Liver (tissue), 9 donors: Measurements from ENCODE around the gene CACNA1C. TPM values are rescaled to one million over a fixed set of nuclear protein-coding genes. Genes with fewer than 3 reads are reported as not detected.

Experiments used
- DNase-seq: peaks from one replicate; pipeline ENCODE4 v3.0.0-alpha.2; 2017; ENCODE audit warnings: low spot score
- H3K27ac ChIP-seq, 2 donors: one replicate each; pipeline ENCODE4 v1.7.0; 2013; ENCODE audit warnings: inconsistent platforms in 2 of 2, low read length in 2 of 2, control low read depth in 1 of 2, low read depth in 1 of 2, mild to moderate bottlenecking in 1 of 2
- H3K27me3 ChIP-seq, 4 donors: one replicate each; pipeline versions ENCODE4 v1.6.1 to v1.7.0; 2013; ENCODE audit warnings: low read length in 3 of 4, inconsistent platforms in 1 of 4, mild to moderate bottlenecking in 1 of 4, moderate library complexity in 1 of 4; ENCODE audit not compliant: control insufficient read depth in 4 of 4, insufficient read depth in 4 of 4
- H3K36me3 ChIP-seq, 4 donors: one replicate each; pipeline versions ENCODE4 v1.6.1 to v1.7.0; 2013; ENCODE audit warnings: low read length in 3 of 4, mild to moderate bottlenecking in 3 of 4, low read depth in 1 of 4, moderate library complexity in 1 of 4; ENCODE audit not compliant: control insufficient read depth in 4 of 4, insufficient read depth in 3 of 4
- H3K4me1 ChIP-seq, 4 donors: one replicate each; pipeline versions ENCODE4 v1.6.1 to v1.7.0; 2013; ENCODE audit warnings: low read length in 3 of 4, mild to moderate bottlenecking in 3 of 4, moderate library complexity in 1 of 4; ENCODE audit not compliant: control insufficient read depth in 4 of 4, insufficient read depth in 4 of 4
- H3K4me3 ChIP-seq, 3 donors: one replicate each; pipeline versions ENCODE4 v1.6.1 to v1.7.0; 2013; ENCODE audit warnings: low read length in 3 of 3, control low read depth in 1 of 3, low read depth in 1 of 3, mild to moderate bottlenecking in 1 of 3
- H3K9ac ChIP-seq, 2 donors: one replicate each; pipeline ENCODE4 v1.7.0; 2013; ENCODE audit warnings: low read length in 2 of 2, mild to moderate bottlenecking in 2 of 2, moderate library complexity in 2 of 2, control low read depth in 1 of 2, low read depth in 1 of 2
- H3K9me3 ChIP-seq, 4 donors: one replicate each; pipeline versions ENCODE4 v1.6.1 to v1.7.0; 2013; ENCODE audit warnings: low read length in 3 of 4; ENCODE audit not compliant: control insufficient read depth in 4 of 4
- ATF3 ChIP-seq: IDR thresholded peaks from 2 replicates; pipeline ENCODE4 v1.6.1; 2016; ENCODE audit warnings: antibody characterized with exemption
- CTCF ChIP-seq: fragments of 150-350 bp; IDR thresholded peaks from 2 replicates; pipeline ENCODE4 v1.5.1; 2017; ENCODE audit warnings: improper control_type of control experiment, low read depth, low read length; ENCODE audit not compliant: missing input control
- EGR1 ChIP-seq, 2 donors: IDR thresholded peaks; 2 replicates each; pipeline ENCODE4 v1.6.1; 2016 to 2018; ENCODE audit warnings: antibody characterized with exemption in 2 of 2, low read depth in 2 of 2
- FOXA1 ChIP-seq: IDR thresholded peaks from 2 replicates; pipeline ENCODE4 v1.6.1; 2016; ENCODE audit warnings: antibody characterized with exemption
- FOXA2 ChIP-seq: IDR thresholded peaks from 2 replicates; pipeline ENCODE4 v1.6.1; 2016; ENCODE audit warnings: antibody characterized with exemption
- GABPA ChIP-seq, 2 donors: IDR thresholded peaks in 1 of 2; conservative IDR thresholded peaks in 1 of 2; 2 replicates each; pipeline ENCODE4 v1.6.1; 2016; ENCODE audit warnings: antibody characterized with exemption in 2 of 2, mild to moderate bottlenecking in 1 of 2, moderate library complexity in 1 of 2
- HNF4A ChIP-seq, 2 donors: conservative IDR thresholded peaks; 2 replicates each; pipeline ENCODE4 v1.6.1; 2016; ENCODE audit warnings: antibody characterized with exemption in 2 of 2, mild to moderate bottlenecking in 2 of 2
- HNF4G ChIP-seq: IDR thresholded peaks from 2 replicates; pipeline ENCODE4 v1.6.1; 2016; ENCODE audit warnings: antibody characterized with exemption
- JUND ChIP-seq, 2 donors: IDR thresholded peaks; 2 replicates each; pipeline ENCODE4 v1.6.1; 2016; ENCODE audit warnings: antibody characterized with exemption in 2 of 2
- MAX ChIP-seq: IDR thresholded peaks from 2 replicates; pipeline ENCODE4 v1.6.1; 2016; ENCODE audit warnings: antibody characterized with exemption
- NR2F2 ChIP-seq: IDR thresholded peaks from 2 replicates; pipeline ENCODE4 v1.6.1; 2016; ENCODE audit warnings: antibody characterized with exemption
- RAD21 ChIP-seq, 2 donors: IDR thresholded peaks; 2 replicates each; pipeline ENCODE4 v1.6.1; 2016; ENCODE audit warnings: antibody characterized with exemption in 2 of 2, mild to moderate bottlenecking in 2 of 2
- RXRA ChIP-seq, 2 donors: IDR thresholded peaks; 2 replicates each; pipeline ENCODE4 v1.6.1; 2017 to 2018; ENCODE audit warnings: antibody characterized with exemption in 2 of 2, mild to moderate bottlenecking in 1 of 2
- SP1 ChIP-seq: IDR thresholded peaks from 2 replicates; pipeline ENCODE4 v1.6.1; 2018; ENCODE audit warnings: antibody characterized with exemption, mild to moderate bottlenecking
- TAF1 ChIP-seq: conservative IDR thresholded peaks from 2 replicates; pipeline ENCODE4 v1.6.1; 2016; ENCODE audit warnings: antibody characterized with exemption, mild to moderate bottlenecking
- YY1 ChIP-seq: IDR thresholded peaks from 2 replicates; pipeline ENCODE4 v1.6.1; 2016; ENCODE audit warnings: antibody characterized with exemption, mild to moderate bottlenecking
- WGBS: extraction: QIAGEN DNeasy Blood & Tissue Kit; methylation state at CpG from one replicate; pipeline ENCODE4 v1.1.7; 2013; 5-methylcytosine and 5-hydroxymethylcytosine counted together
- polyA plus RNA-seq, 2 donors: library from polyadenylated mRNA; stranded (reverse) in 1 of 2; unstranded in 1 of 2; fragments of 200-250 nt in 1 of 2; fragments of >200 nt in 1 of 2; fragmentation: Nextera tagmentation in 1 of 2; extraction: Ambion mirVana in 1 of 2; gene quantifications; one replicate each; pipeline versions ENCODE4 v1.2.1 to v1.2.3, GENCODE V29; 2013 to 2015
- total RNA-seq, 2 donors: library from RNA; depleted of rRNA; stranded (reverse); fragments of >200 nt; gene quantifications; one replicate each; pipeline ENCODE4 v1.2.3, GENCODE V29; 2014
- TF ChIP-seq, protein P1 (sequence below): IDR thresholded peaks from 2 replicates; pipeline ENCODE4 v1.6.1; 2016; ENCODE audit warnings: antibody characterized with exemption
- TF ChIP-seq, protein P2 (sequence below): IDR thresholded peaks from 2 replicates; pipeline ENCODE4 v1.6.1; 2016; ENCODE audit warnings: antibody characterized with exemption, mild to moderate bottlenecking
- donor health status: healthy.
- donor health status: healthy.
- donor health status: healthy.
- donor health status: healthy.
- donor health status: healthy.

Gene CACNA1C
- total and polyA plus RNA-seq, 4 donors, result 0.23 to 1.9 (median 0.41) TPM

DNA sequence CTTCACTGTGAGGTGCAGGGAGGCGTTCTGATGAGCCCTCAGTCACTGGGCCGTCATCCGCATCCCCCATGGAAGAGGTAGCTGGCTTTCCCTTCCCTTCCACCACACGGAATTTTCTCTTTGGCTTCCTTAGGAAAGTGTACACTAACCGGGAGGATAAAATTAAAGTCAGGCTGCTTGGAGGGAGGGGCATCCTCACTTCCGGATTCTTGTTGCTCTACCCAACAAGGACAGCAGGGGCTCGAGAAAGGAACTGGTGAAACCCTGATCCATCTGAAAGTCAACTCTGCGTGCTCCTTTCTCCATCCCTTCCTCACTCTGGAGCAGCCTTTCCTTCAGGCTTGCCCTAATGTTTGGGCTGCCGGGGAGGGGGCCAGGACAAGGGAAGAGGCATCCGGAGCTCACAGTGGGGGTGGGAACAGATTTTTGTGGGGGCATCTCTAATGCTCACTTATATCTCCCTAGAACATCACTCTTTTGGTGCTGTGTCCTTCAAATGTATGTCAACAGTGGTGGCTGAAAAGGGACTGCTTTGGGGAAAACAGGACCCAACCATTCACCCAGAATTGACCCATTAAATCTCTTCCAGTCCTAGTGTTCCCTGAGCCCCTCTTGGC lies 640.6 kb downstream of the CACNA1C start:
- H3K4me1 ChIP-seq, result peaks cover 5 to 16% (median 6%) of the 10 kb centered on the region in 4 donors
- no peak overlapping the region for H3K9ac ChIP-seq
- no peak overlapping the region for H3K4me3 ChIP-seq
- H3K9me3 ChIP-seq, result no peaks in the 10 kb centered on the region
- 36% methylated on average over 10 of the region's 10 CpGs for WGBS
- H3K36me3 ChIP-seq, result no peaks in the 10 kb centered on the region
- DNase-seq, result peak; percentile 33
- H3K27me3 ChIP-seq, result peaks cover 0 to 15% (median 0%) of the 10 kb centered on the region in 4 donors
- TF ChIP-seq GABPA (IDR thresholded peaks at IDR 0.05 in 1 of 2, conservative IDR thresholded peaks at IDR 0.05 in 1 of 2) (no peak), TAF1 (no peak), SP1 (no peak), HNF4A (conservative IDR thresholded peaks at IDR 0.05) (no peak), ATF3 (no peak), YY1 (no peak), CTCF (no peak), FOXA2 (no peak), NR2F2 (no peak), FOXA1 (no peak), MAX (no peak), JUND (IDR thresholded peaks at IDR 0.05) (no peak), EGR1 (IDR thresholded peaks at IDR 0.05; ENCODE audit: low read depth in 2 of 2) (no peak), RAD21 (IDR thresholded peaks at IDR 0.05) (no peak)
- TF ChIP-seq, protein P1, sequence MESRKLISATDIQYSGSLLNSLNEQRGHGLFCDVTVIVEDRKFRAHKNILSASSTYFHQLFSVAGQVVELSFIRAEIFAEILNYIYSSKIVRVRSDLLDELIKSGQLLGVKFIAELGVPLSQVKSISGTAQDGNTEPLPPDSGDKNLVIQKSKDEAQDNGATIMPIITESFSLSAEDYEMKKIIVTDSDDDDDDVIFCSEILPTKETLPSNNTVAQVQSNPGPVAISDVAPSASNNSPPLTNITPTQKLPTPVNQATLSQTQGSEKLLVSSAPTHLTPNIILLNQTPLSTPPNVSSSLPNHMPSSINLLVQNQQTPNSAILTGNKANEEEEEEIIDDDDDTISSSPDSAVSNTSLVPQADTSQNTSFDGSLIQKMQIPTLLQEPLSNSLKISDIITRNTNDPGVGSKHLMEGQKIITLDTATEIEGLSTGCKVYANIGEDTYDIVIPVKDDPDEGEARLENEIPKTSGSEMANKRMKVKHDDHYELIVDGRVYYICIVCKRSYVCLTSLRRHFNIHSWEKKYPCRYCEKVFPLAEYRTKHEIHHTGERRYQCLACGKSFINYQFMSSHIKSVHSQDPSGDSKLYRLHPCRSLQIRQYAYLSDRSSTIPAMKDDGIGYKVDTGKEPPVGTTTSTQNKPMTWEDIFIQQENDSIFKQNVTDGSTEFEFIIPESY, result no peak
- H3K27ac ChIP-seq, result no peak overlapping the region

- Histone ChIP-seq H3K9me3 (no peaks in the 10 kb centered on the region), H3K27me3 (peaks cover 0 to 15% (median 0%) of the 10 kb centered on the region in 4 donors), H3K27ac (no peak overlapping the region), H3K4me3 (no peak overlapping the region), H3K4me1 (peaks cover 5 to 16% (median 6%) of the 10 kb centered on the region in 4 donors), H3K36me3 (no peaks in the 10 kb centered on the region), H3K9ac (no peak overlapping the region)
- DNase-seq, result no peak
- WGBS, result 87% methylated on average over 3 of the region's 3 CpGs
- no peak for TF ChIP-seq JUND (IDR thresholded peaks at IDR 0.05)
- no peak for TF ChIP-seq SP1
- no peak for TF ChIP-seq ATF3
- TF ChIP-seq MAX, result no peak
- TF ChIP-seq FOXA2, result no peak
- TF ChIP-seq YY1, result no peak
- no peak for TF ChIP-seq FOXA1
- TF ChIP-seq EGR1 (IDR thresholded peaks at IDR 0.05; ENCODE audit: low read depth in 2 of 2), result no peak
- no peak for TF ChIP-seq GABPA (IDR thresholded peaks at IDR 0.05 in 1 of 2, conservative IDR thresholded peaks at IDR 0.05 in 1 of 2)
- no peak for TF ChIP-seq TAF1
- TF ChIP-seq NR2F2, result no peak
- TF ChIP-seq HNF4G, result no peak
- TF ChIP-seq RAD21 (IDR thresholded peaks at IDR 0.05), result no peak
- TF ChIP-seq, protein P2, sequence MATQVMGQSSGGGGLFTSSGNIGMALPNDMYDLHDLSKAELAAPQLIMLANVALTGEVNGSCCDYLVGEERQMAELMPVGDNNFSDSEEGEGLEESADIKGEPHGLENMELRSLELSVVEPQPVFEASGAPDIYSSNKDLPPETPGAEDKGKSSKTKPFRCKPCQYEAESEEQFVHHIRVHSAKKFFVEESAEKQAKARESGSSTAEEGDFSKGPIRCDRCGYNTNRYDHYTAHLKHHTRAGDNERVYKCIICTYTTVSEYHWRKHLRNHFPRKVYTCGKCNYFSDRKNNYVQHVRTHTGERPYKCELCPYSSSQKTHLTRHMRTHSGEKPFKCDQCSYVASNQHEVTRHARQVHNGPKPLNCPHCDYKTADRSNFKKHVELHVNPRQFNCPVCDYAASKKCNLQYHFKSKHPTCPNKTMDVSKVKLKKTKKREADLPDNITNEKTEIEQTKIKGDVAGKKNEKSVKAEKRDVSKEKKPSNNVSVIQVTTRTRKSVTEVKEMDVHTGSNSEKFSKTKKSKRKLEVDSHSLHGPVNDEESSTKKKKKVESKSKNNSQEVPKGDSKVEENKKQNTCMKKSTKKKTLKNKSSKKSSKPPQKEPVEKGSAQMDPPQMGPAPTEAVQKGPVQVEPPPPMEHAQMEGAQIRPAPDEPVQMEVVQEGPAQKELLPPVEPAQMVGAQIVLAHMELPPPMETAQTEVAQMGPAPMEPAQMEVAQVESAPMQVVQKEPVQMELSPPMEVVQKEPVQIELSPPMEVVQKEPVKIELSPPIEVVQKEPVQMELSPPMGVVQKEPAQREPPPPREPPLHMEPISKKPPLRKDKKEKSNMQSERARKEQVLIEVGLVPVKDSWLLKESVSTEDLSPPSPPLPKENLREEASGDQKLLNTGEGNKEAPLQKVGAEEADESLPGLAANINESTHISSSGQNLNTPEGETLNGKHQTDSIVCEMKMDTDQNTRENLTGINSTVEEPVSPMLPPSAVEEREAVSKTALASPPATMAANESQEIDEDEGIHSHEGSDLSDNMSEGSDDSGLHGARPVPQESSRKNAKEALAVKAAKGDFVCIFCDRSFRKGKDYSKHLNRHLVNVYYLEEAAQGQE, result no peak
- no peak for TF ChIP-seq RXRA (IDR thresholded peaks at IDR 0.05)
- TF ChIP-seq, protein P1, result no peak
These were observed 641.3 kb downstream of the CACNA1C start for GRCh38 chr12:2693980-2694610.
